Mucosa of stomach (tissue), 1 donor: ENCODE measurements around the gene RREB1.

Experiments used
- H3K27me3 ChIP-seq: one replicate; pipeline ENCODE4 v1.7.0; 2013; ENCODE audit warnings: mild to moderate bottlenecking, low read length; ENCODE audit not compliant: control insufficient read depth, insufficient read depth
- H3K36me3 ChIP-seq: one replicate; pipeline ENCODE4 v1.7.0; 2013; ENCODE audit warnings: low read length; ENCODE audit not compliant: control insufficient read depth, insufficient read depth
- H3K4me1 ChIP-seq: one replicate; pipeline ENCODE4 v1.7.0; 2013; ENCODE audit warnings: mild to moderate bottlenecking, low read length; ENCODE audit not compliant: control insufficient read depth, insufficient read depth
- H3K4me3 ChIP-seq: one replicate; pipeline ENCODE4 v1.7.0; 2013; ENCODE audit warnings: low read length
- H3K9ac ChIP-seq: one replicate; pipeline ENCODE4 v1.7.0; 2013; ENCODE audit warnings: mild to moderate bottlenecking, low read length, moderate library complexity
- H3K9me3 ChIP-seq: one replicate; pipeline ENCODE4 v1.7.0; 2013; ENCODE audit warnings: mild to moderate bottlenecking, low read length, moderate library complexity; ENCODE audit not compliant: control insufficient read depth
- donor health status: Pancreatic carcinoma.

RREB1 gene

DNA sequence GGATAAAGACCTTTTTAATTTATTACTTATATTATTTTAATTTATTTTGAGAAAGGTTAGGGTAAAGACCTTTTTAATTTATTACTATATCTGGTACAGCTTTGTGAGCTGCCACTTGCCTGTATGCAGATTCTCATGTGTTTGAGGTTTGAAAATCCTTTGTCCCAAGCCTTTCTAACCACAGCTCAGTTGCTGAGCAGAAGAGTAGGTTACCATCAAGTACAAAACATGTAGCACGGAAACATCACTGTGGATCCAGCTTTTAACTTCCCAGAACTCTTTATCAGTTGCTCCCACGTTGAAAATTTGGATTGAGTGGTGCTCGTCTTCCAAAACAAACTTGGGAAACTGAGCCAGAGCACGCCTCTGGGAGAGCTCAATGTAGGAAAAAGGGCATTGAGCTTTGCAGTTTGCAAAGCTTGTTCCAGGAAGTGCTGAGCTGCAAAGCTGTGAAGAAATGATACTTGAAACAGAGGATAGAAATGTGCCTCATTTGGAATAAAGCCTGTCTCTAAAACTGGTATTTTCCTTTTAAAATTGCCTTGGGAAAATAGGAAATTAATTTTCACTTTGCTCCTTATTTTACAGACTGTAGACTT, 89.0 kb downstream of the RREB1 start:
- no peak overlapping the region for H3K4me3 ChIP-seq
- no peak overlapping the region for H3K9ac ChIP-seq
- H3K27me3 ChIP-seq, result no peaks in the 10 kb centered on the region
- peaks cover 2% of the 10 kb centered on the region for H3K36me3 ChIP-seq
- H3K9me3 ChIP-seq, result no peaks in the 10 kb centered on the region
- peaks cover 11% of the 10 kb centered on the region for H3K4me1 ChIP-seq

DNA sequence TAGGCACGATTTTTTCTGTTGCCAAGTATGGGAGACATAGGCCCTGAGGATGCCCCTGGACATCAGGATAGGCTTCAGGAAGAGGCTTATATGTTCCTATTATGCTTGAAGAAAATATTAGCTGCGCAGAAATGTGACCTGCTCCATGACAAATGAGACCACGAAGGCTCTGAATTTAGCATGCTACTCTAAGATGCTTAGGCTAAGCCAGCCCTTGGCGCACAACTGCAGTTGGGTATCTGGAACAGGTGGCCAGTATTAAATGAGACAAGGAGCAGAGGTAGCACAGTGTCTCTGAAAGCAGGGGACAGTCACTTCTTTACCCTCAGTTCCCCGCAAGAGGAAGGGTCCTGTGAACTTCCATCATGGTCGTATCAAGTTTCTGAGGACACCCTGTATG, 90.0 kb downstream of the RREB1 start:
- Histone ChIP-seq H3K9ac (no peak overlapping the region), H3K9me3 (no peaks in the 10 kb centered on the region), H3K27me3 (no peaks in the 10 kb centered on the region), H3K4me1 (peaks cover 19% of the 10 kb centered on the region), H3K36me3 (peaks cover 7% of the 10 kb centered on the region), H3K4me3 (no peak overlapping the region)

DNA sequence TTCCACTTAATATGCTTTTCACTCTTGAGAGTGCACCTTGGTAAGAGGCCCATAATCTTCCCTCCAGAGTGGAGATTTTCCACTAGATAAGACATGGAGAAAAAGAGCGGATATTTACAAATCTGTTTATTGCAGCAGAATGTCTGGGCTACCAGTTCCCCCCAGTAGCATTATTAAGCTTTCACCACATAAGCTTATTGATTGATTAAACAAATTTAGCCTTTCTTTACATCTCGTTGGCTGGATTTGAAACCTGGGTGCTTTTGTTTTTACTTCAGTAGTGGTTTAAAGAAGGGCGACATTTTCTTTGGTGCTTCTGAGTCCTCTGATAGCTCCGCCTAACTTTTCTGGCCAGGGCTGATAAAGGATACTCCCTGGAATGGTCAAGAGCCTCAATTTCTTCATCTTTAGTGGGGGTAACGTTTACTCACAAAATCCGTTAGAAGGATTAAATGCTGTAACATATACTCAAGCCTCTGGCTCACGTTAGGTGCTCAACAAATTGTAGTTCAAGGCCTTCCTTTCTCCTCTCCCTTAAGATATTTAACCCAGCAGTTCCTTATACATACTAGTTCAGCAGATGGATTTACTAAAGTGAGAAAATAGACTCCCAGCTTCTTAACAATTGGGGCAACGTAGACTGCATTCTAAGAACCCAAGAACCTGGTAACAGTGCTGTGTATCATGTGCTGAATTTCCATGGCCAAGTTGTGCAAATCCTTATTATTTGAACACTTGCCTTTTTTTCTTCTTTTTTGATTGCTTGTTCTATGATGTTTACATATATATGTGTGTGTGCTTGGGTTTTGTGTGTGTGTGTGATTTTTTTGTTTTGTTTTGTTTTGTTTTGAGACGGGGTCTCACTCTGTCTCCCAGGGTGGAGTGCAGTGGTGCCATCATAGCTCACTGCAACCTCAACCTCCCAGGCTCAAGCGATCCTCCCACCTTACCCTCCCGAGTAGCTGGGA, 91.4 kb downstream of the RREB1 start:
- peaks cover 19% of the 10 kb centered on the region for H3K4me1 ChIP-seq
- no peak overlapping the region for H3K9ac ChIP-seq
- H3K27me3 ChIP-seq, result no peaks in the 10 kb centered on the region
- H3K4me3 ChIP-seq, result no peak overlapping the region
- H3K9me3 ChIP-seq, result no peaks in the 10 kb centered on the region
- H3K36me3 ChIP-seq, result peaks cover 7% of the 10 kb centered on the region

DNA sequence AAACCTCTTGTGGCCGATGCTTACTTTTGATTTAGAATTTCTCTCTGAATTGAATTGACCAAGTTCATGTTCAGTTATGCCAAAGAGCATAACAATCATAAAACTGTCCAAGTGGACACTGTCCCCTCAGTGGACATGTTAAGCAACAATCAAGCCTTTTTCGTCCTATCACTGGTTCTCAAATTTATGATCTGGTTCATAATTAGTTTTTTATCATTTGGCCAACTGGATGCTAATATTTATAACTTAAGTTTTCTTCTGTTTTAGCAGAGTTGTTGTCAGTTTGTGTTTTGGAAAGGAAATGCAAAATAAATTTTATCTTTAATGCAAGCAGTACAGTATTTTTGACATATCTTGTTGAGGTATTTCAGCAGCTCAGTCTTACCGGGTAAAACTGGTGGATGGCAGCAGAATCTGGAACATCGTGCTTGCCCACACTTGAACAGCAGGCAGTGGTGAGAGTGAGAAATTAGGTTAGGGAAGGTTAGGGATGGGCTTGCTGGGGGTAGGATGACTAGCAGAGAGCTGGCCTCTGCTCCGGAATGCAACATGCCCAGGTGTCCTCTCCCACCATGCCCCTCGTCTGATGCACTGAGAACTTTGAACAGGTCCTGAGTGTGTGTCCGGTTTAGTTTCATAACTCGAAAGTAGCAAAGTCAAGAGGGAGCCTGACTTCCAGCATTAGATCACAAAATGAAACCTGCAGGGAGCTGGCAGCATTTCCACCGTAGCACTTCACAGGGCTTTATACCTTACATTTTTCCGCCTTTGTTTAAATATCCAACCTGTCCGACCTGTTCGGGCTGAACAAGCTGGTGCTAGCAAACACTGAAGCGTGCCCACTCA, 93.1 kb downstream of the RREB1 start:
- no peak overlapping the region for H3K4me3 ChIP-seq
- no peaks in the 10 kb centered on the region for H3K27me3 ChIP-seq
- peaks cover 19% of the 10 kb centered on the region for H3K4me1 ChIP-seq
- H3K36me3 ChIP-seq, result peaks cover 9% of the 10 kb centered on the region
- H3K9me3 ChIP-seq, result no peaks in the 10 kb centered on the region
- H3K9ac ChIP-seq, result peak overlapping the region; percentile 49

DNA sequence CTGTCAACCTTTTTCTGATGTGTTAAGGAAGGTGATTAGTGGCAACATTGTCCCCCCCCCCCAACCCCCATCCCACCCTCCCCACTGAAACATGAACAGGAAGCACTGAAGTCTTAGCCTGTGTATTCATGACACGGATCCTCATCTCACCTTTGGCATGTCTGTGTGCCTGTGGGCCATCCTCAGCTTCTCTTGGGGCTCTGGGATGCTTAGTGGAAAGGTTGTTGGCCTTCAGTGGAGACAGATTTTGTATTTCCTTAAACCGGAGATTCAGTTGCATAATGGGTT, 93.6 kb downstream of the RREB1 start:
- no peaks in the 10 kb centered on the region for H3K27me3 ChIP-seq
- H3K9me3 ChIP-seq, result no peaks in the 10 kb centered on the region
- peaks cover 19% of the 10 kb centered on the region for H3K4me1 ChIP-seq
- no peak overlapping the region for H3K9ac ChIP-seq
- H3K4me3 ChIP-seq, result no peak overlapping the region
- H3K36me3 ChIP-seq, result peaks cover 9% of the 10 kb centered on the region

DNA sequence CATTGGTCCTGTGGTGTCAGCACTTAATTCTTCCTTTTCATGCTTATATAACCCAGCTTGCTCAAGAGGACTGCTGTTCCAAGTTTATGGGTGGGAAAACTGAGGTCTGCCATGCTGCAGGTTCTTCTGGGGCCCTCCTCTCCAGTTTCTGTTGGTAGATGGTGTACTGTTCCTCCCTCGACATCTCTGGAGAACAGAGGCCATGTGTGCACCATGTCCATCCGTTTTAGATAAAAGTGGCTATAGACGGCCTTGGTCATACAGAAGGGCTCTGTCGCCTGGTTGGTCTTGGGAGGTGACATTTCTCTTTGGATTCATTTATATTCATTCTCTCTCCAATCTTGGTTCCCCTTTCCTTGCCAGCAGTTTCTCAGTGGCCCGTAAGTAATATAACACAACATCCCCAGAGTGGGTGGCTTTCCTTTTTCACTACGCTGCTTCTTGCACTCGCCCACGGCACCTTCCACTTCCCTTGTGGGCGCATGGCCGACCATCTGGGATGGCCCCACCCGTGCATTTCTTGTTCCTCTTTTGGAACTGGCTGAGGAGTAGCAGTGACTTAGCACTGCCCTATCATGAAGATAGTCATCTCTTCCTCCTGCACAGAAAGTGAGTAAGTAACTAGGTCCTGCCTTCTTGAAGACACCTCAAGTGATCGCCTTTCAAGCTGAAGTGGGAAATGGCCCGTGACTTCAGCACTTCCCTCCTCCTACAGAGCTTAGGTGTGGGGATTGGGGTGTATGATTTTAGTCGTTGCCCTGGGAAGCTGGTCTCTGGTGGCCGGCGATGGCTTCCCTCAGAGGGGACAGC, 94.2 kb downstream of the RREB1 start:
- no peak overlapping the region for H3K9ac ChIP-seq
- no peaks in the 10 kb centered on the region for H3K9me3 ChIP-seq
- H3K4me1 ChIP-seq, result peaks cover 19% of the 10 kb centered on the region
- H3K4me3 ChIP-seq, result no peak overlapping the region
- H3K27me3 ChIP-seq, result no peaks in the 10 kb centered on the region
- peaks cover 9% of the 10 kb centered on the region for H3K36me3 ChIP-seq

DNA sequence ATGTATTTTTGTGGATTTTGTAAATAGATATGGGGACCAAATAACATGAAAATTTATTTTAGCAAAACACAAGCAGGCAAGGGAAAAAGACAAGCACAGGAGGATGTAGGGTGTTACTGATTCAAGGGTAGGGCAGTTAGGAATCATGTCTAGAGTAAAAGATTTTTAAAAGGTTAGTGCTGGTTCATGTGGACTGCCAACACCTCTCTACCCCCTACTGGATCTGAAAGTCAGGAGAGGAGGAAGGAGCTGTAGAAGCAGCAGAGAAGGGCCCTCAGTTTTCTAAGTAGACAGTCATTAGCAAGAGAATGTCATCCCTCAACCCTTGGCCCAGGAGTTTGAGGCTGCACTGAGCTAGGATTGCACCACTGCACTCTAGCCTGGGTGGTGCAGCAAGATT, 95.2 kb downstream of the RREB1 start:
- H3K4me3 ChIP-seq, result no peak overlapping the region
- H3K36me3 ChIP-seq, result peaks cover 9% of the 10 kb centered on the region
- H3K9ac ChIP-seq, result no peak overlapping the region
- H3K4me1 ChIP-seq, result peaks cover 19% of the 10 kb centered on the region
- H3K9me3 ChIP-seq, result no peaks in the 10 kb centered on the region
- no peaks in the 10 kb centered on the region for H3K27me3 ChIP-seq

DNA sequence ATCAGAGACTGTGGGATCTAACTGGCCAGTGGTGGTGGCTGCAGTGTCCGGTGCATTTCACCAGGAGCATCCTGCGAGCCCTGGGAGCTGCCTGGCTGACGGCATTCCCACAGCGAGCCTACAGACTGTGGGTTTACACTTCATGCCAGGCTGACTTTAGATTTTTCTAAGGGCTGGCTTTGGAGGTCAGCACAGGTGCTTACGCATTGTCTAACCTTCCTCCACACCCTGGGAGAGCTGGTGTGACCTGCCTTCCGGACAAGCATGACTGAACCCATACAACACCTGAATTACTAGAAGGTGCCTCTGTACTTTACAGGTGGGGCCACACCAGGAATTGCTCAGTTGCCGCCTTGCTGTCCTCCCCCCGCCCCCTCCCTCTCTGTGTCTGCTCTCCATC, 96.2 kb downstream of the RREB1 start:
- Histone ChIP-seq H3K9me3 (no peaks in the 10 kb centered on the region), H3K27me3 (no peaks in the 10 kb centered on the region), H3K4me1 (peaks cover 19% of the 10 kb centered on the region), H3K36me3 (peaks cover 9% of the 10 kb centered on the region), H3K9ac (no peak overlapping the region), H3K4me3 (no peak overlapping the region)

DNA sequence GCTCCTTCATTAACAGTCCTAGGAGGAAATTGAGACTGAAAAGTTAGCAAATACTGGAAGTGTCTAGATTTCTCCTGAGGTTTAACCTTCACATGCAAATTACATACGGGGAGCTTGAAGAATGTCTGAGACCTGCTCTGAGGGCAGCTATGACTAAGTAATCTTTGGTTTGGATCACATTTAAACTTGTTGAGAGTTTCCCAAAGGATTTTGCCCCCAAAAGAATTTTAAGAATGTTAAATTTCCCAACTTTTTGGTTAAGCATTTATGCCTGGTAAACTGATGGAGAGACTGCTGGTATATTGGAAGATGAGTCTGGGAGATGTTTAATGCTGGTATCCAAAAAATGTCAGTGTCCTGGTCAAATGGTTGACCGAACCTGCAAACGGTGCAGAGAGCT, 97.0 kb downstream of the RREB1 start:
- no peak overlapping the region for H3K4me3 ChIP-seq
- H3K27me3 ChIP-seq, result no peaks in the 10 kb centered on the region
- H3K9ac ChIP-seq, result no peak overlapping the region
- no peaks in the 10 kb centered on the region for H3K9me3 ChIP-seq
- peaks cover 9% of the 10 kb centered on the region for H3K36me3 ChIP-seq
- H3K4me1 ChIP-seq, result peaks cover 19% of the 10 kb centered on the region

DNA sequence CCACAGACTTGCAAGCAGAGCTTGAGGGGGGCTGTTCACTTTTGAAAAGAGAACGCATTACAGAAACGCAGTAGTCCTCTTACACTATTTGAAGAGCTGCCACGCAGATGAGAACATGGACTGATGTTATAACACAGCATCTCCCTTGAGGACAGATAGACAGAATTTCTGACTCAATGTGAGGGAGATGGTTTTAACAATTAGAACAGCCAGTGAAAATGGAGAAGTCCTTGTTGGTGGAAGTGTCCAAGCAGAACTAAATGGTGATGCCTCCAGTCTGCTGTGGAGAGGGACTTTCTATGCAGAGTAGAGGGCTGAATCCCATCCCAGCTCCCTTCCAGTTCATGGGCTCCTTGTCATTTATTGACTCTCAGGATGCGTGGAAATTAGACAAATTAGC, 100.0 kb downstream of the RREB1 start:
- no peaks in the 10 kb centered on the region for H3K4me1 ChIP-seq
- H3K9ac ChIP-seq, result no peak overlapping the region
- no peaks in the 10 kb centered on the region for H3K27me3 ChIP-seq
- H3K36me3 ChIP-seq, result peaks cover 9% of the 10 kb centered on the region
- no peak overlapping the region for H3K4me3 ChIP-seq
- H3K9me3 ChIP-seq, result no peaks in the 10 kb centered on the region

DNA sequence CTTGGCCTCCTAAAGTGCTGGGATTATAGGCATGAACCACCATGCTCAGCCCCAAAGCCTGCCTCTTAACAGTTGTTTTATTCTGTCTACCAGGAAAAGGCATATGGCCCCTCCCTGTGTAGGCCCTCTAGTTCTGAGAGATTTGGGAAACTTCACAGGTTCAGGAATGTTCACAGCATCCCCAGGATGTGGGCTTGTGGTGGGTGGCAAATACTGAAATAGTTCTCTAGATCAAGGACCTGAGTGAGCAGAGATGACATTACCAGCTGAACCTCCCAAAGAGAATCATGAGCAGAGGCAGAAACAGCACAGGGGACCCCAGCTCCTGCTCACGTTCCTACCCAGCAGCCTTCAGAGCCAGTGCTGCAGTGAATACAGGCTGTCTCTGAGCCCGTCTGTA, 105.7 kb downstream of the RREB1 start:
- Histone ChIP-seq H3K4me3 (no peak overlapping the region), H3K9me3 (no peaks in the 10 kb centered on the region), H3K4me1 (no peaks in the 10 kb centered on the region), H3K9ac (no peak overlapping the region), H3K36me3 (peaks cover 6% of the 10 kb centered on the region), H3K27me3 (no peaks in the 10 kb centered on the region)
